ENCODE measurements around the gene WRNIP1.

The WRNIP1 gene

GRCh38 chr6:2765166-2765895 is at the start of gene WRNIP1:
Gene WRNIP1, plus strand, starts transcription at chr6:2765393. Its CDS starts 230 bp downstream, at chr6:2765623.
- intact Hi-C loops (cut with DNase I): no loop called here
- peak; percentile 97 to 100 (median 99) for DNase-seq

DNA sequence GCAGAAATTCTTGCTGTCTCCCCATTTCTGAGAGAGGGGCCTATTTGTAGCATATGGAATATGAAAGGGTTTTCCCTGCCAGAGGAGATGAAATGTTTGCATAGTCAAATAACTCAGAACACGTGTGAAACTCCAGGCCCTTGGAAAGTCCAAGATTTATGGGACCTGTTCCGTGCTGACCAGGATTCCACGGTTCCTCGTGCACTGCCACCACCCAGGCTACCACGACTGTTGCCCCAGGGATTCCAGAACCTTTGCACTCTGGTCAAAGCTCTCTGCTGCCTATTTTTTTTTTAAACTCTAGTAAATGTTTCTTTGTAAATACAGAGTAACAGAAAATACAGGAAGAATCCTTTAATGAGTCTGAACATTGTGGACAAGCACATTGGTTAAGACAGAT is 49.5 kb upstream of the WRNIP1 start:
- intact Hi-C loops (cut with DNase I): no loop called here
- DNase-seq: no peak

GRCh38 chr6:2716936-2717700 is 48.1 kb upstream of the WRNIP1 start:
- DNase-seq: no peak
- intact Hi-C loops (cut with DNase I): no loop called here

DNA sequence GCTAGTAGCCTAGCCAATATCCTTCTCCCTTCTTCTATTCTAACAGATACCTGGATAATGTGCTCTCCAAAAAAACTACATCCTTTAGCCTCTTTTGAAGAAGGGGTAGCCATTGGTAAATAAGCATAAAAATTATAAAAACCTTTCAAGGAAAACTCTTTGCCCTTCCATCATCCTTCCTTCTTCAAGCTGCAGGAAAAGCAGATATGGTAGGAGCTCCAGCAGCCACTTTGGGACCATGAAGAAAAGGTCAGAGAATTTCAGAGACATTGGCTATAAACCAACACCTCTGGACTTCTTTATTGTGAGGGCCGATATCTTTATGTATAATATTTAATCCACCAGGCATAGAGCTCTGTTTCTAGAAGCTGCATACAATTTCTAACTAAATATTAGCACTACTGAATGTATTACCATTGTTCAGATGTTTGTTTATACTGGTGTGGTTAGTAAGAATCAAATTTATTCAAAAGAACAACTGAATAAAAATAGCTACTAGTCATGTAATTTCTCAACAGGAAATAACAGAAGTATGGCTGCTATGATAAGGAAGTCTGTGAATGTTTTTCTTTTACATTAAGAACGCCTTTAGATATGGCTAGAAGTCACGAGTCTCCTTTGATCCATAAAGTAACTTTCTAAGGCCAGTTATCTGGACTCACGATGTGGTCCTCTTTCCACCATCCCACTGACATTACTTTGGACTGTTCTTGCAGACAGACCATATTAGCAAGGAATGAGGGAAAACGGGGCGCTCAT is 46.7 kb upstream of the WRNIP1 start:
- no peak for DNase-seq
- intact Hi-C loops (cut with DNase I): no loop called here

GRCh38 chr6:2719093-2719455 is 46.1 kb upstream of the WRNIP1 start:
- DNase-seq: no peak
- intact Hi-C loops (cut with DNase I): no loop called here

DNA sequence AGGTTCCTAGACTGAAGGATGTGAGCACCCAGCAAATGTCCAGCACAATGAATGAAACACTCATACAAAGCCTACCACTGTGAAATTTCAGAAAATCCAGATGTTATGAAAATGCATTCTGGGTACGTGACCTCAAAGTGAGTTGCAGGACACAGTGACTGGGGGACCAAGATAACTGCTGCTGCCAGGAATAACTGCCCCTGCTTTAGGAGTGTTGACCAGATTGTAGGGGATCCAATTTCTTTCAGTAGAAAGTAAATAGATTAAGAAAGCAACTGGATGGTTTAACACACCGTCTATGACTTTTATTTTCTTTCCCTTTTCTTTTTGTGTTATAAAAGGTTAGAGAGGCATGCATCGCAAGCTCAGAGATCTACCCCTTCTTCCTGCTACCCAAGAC is 44.0 kb upstream of the WRNIP1 start:
- DNase-seq: no peak
- intact Hi-C loops (cut with DNase I): no loop called here

- intact Hi-C loops (cut with DNase I): no loop called here
- no peak for DNase-seq
These were observed 39.7 kb upstream of the WRNIP1 start for GRCh38 chr6:2725364-2725988.

DNA sequence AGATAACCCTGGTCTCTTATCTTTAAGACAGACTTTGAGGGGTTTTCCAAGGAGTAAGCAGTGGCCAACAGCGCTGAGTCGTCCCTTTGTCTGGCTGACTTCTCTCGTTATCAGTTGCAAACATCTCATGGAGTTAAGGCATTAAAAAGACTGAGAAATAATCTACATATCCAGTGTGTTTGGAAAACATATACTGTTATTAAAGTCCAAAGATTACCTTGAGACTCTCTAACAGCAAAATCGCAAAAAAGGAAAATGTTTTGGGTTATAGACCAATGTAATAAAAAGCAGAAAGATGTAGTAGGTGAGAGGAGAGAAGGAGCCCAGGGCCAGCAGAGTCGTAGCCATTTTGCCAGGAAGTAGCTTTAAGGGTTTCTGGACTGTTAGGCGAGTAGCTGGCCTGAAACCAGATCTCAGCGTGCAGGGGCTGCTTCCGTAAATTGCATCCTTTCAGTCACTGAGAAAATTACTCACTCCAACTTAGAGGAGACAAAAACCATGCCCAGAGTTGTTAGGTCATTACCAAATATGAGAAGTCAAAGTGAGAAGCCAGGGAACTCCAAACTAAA is 39.1 kb upstream of the WRNIP1 start:
- intact Hi-C loops (cut with DNase I): no loop called here

GRCh38 chr6:2729921-2730320 is 35.3 kb upstream of the WRNIP1 start:
- no peak for DNase-seq
- intact Hi-C loops (cut with DNase I): no loop called here

More for the DNA sequence above, 39.1 kb upstream of the WRNIP1 start:
- no peak for DNase-seq

DNA sequence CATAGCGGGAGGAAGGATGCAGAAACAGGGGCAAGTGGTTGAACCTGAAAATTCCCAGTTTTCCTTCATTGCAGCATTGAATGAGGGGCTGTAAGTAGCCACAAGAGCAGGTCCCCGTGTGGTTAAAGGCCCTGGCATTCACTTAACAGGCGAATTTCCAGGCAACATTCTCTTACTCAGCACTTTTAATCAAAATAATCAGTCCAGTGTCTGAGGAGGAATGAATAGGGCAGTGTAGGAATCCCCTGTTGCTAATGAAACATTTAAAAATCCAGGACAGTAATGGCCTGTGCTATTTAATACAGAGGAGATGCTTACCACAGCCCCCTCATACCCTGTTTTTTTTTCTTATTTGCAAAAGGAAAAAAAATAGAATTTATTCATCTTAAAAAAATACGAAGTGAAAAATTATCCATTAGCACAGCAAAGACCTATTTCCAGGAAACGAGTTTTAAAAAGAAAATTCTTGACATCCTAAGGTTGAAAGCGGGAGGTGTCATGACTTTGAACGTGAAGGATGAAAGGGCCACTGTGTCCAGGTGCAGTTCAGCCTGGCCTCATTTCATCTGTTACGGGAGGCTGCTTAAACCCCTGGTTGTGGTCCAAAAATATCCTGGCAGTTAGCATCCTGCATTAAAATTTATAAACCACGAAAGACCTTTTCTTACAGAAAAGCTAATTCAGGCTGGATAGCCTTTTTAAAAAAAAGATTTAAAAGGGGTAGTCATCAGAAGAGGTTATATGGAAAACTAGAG is 34.7 kb upstream of the WRNIP1 start:
- intact Hi-C loops (cut with DNase I): no loop called here
- no peak for DNase-seq

GRCh38 chr6:2731281-2731909 is 33.8 kb upstream of the WRNIP1 start:
- no peak for DNase-seq
- intact Hi-C loops (cut with DNase I): no loop called here

- intact Hi-C loops (cut with DNase I): no loop called here
- DNase-seq: no peak
These were observed 32.6 kb upstream of the WRNIP1 start for GRCh38 chr6:2732503-2733089.

DNA sequence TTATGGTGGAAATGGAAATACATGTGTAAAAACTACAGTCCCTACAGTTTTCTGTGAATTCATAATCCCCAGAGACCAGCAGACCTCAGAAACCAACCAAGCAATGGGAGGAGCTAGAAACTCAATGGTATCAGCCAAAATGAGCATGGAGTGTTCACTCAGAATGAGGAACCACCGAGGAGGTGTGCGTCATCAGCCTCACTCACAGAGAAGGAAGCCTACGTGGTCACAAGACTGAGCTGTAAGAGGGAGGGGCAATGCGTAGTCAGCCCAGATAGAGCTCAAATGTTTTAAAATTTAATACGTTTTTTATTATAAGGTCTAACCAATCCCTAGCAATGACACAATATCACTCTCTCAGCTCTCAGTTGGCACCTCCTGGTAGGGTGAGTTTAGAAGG is 31.9 kb upstream of the WRNIP1 start:
- DNase-seq: peak in 5 of 10 donors; percentile 24 to 86 (median 38)
- intact Hi-C loops (cut with DNase I): no loop called here

GRCh38 chr6:2733736-2734480 is 31.3 kb upstream of the WRNIP1 start:
- intact Hi-C loops (cut with DNase I): no loop called here
- DNase-seq: no peak

GRCh38 chr6:2734488-2735166 is 30.6 kb upstream of the WRNIP1 start:
- intact Hi-C loops (cut with DNase I): no loop called here
- no peak for DNase-seq

DNA sequence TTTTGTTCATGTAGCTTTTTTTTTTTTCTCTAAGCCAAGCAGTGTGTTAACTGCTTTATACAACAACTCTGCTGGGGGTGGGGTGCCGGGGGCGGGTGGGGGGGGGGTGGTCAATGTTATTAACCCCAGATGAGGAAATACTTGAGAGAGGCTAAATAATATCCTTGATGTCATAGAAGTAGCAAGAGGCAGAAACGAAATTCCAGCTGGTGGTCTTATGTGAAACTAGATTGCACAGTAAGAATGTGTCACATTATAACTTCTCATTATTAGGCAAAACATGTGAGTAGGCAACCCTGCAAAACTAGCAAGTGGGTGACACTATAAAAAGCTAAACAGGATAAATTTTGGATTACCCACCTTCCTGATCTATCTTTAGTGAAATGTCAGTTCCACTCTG is 27.3 kb upstream of the WRNIP1 start:
- intact Hi-C loops (cut with DNase I): no loop called here

DNA sequence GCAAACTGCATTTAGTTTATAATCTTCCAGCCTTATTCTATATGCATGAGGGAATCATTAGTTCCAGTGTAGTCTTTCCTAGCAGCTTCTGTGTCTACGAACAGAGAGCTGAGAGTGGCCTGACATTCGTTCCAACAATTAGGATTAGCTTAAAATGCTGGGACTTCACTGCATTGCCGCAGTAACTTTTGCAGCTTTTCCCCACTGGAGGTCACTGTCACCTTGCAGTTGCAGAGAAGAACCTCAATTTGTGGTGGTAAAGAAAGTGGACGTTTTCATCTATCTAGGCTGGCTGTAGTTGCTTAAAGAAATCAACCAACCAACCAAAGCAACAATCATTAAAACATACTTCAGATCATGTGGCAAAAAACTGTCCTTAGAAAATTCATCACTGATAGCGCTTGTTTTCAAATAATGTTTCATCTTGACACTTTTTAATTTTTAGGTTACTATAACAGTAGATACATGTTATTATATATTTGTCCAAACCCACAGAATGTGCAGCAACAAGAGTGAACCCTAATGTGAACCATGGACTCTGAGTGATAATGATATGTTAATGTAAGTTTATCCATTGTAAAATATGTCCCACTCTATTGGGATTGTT is 26.7 kb upstream of the WRNIP1 start:
- peak in 5 of 10 donors; percentile 57 to 88 (median 60) for DNase-seq
- intact Hi-C loops (cut with DNase I): no loop called here

More for the DNA sequence above, 27.3 kb upstream of the WRNIP1 start:
- DNase-seq: no peak
